HG03378 (cell line): ENCODE data around the gene PRKCD.

Source experiments
- ATAC-seq: cut with Tn5 transposase; IDR thresholded peaks from one replicate; pipeline ENCODE4 v1.9.1; 2021; ENCODE audit warnings: mild to moderate bottlenecking, moderate library complexity; ENCODE audit not compliant: unreplicated experiment

Gene PRKCD

DNA sequence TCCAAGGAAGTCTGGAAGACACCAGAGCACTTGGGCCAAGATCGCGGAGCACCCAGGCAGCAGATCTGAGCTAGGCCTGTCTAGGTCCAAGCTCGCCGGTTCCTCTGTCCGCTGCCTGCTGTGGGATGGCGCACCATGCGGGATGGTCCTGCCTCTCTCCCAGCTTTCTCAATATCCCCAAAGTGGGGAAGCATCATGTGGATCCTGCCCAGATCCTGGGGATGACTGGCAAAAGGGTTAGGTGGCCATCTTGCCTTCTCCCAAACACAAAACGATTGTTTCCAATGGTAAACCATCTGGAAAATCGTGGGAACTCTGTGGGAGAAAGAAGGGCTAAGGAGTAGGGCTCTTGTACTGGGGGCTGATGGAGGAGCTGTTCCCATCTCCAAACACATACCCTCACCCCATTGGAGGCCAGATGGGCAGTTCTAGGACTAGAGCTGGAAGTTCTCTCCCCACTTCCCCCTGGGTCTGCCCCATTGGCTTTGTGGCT lies 8.9 kb downstream of the PRKCD start:
- ATAC-seq: no peak

DNA sequence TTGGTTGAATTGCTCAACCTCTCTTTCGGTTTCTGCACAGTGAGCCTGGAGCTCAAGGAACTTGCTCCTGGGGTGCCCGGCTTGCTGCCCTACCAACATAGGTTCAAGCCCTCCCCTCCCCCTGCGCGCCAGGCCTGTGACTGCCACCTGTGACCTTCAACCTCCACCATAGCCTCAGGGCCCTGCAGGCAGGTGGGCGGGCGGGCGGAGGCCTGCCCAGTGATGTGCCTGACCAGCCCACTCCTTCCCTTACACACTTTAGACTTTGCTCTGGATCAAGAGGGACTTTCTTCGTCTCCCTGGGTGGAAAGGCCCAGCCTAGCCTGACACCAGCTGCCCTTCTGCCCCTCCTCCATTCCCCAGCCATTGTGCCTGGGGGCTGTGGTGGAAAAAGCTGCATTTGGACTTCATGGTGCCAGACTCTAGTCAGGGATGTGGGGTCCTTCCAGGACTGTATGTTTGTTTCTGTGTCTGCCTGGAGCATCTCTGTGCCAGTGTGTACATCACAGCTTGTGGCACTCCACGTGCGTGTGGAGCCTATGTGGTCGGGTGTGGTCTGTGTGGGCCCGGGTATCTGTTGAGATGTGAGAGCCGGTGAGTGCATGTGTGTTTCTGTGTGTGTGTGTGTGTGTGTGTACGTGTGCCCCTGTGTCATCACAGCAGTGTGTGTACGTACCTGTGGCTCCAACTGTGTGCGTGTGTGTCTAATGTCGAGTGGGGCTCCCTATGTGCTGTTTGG lies 9.5 kb downstream of the PRKCD start:
- ATAC-seq: peak; percentile 43

DNA sequence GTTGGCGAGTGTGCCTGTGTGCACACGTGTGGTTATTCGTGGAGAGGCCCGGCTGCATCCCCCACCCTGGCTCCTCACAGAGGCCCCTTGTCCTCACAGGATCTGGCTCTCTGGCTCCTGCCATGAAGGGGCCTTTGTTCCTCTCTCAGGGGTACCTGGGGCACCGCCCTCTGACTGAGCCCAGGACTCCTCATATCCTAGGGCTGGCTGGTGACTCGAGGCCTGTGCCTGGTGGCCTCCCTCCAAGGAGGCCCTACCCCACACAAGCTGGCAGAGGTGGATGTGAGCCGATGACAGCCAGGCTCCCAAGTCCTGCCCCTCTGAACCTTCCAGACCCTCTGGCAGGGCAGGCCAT lies 10.0 kb downstream of the PRKCD start:
- no peak for ATAC-seq

DNA sequence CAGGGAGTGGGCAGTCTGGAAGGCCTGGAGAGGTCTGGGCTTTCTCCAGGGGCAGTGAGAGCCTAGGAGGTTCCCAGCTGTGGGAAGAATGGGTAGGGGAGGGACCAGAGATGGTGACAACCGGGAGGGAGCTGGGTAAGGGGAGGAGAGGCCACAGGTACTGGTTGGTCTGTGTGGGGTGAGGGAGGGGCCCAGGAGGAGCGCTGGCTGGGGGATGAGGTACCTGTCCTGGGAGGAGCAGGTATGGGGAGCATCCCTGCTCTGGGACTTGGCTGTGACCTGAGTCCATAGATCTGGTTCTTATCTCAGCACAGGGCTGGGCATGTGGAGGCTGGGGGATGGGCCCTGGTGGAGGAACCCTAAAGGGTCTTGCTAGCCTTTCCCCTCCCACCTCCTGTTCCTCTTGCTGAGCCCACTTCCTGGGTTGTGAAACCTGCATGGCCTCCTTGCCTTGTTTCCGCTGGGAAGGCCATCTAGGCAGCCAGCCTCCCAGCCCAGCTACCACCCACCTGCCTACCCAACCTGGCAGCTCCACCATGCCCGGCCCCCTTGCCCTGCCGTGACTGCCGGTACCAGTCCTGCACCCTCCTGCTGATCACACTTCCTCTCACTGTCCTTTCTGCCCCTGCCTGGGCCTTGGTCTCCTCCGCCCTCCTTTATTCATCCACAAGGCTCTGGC lies 11.0 kb downstream of the PRKCD start:
- ATAC-seq: no peak

DNA sequence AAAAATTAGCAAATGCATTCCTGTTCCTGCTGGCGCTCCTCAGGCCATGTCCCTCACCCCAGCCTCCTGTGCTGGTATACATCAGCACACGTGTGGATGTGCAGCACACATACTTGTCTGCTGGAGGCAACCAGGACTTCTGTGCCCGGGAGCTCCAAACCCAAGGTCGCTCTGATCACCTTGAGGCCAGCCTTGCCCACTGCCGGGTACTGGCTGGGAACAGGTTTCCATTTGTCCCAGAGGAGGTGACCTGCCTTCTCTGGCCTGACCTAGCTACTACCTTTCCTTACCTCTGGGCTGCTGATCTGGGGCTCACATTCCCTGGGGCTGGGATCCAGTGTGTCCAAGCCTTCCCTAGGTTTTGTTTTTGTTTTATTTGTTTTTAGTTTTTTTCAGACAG lies 12.1 kb downstream of the PRKCD start:
- no peak for ATAC-seq

DNA sequence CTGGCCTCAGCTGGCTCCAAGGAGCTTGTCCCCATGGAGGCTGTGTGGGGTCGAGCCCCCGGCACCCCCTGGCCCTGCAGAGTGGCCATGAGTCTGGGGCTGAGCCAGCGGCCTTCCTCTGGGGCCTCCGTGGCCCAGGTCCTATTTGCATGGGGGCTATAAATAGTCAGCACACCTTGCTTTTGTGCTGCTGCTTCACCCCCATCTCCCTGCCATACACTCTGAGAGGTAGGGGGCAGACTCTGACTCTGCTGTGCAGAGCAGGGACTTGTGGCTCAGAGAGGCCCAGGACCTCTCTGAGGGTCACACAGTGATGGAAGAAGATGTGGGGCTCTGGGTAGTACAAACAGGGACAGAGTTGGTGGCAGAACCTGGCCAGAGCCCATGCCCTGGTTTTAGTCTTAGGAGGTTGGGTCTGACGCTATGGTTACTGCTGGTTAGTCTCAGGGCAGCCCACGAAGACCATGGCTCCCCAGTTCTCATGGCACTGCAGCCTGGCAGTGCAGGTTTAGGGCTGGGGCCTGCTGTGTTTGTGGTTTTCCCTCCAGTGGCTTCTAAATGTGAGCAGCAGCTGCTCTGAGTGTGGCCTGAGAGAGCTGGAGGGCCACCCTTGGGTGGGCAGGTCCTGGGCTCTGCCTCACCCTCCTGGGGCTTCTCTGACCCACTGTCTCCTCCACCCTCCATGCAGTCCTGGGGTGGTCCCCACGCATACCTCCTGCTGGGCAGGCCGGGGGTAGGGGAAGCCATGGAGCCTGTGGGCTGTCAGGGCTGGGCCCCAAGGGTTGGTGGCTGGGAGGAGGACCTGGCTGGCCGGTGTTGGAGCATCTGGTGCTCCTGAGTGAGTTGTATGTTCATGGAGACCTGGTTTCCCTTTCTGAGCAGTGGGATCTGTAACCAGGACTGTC lies 13.6 kb downstream of the PRKCD start:
- ATAC-seq: no peak

DNA sequence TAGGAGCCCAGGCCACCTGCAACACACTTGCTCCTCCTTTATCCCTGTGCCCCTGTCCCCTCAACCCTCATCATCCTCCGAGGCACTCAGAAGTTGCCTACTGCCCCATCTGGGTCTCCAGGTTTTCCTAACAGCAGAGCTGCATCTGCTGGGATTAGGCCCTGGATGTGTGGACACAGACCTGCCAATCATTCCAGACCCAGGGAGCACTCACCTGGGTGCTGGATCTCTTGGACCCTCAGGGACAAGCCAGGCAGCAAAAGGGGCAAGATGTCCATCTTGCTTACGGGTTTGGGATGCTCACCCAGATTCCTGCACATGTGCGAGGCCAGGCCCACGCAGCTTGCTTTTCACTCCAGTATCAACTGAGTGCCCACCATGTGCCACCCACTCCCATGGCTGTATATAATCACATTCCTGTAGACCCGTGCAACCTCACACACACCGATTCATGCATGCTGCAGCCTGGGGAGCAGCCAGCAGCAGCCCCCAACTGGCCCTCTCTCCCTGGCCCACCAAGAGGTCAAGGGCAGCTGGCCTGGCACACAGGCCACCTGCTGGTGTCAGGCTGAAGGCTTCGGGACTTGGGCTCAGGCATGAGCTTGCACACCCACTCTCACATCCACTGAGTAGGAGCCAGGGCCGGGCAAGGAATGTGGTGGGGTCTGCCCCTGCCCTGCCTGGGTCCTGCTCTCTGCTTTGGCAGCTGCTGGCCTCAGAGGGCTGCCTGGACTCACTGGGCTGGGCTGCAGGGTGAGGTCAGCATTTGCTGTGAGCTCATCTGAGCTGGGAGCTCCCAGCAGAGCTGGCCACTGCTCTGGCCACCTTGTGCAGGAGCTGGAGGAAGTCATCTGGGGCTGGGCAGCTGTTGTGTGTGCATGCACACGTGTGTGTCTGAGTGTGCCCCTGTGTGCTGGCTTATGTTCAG lies 14.9 kb downstream of the PRKCD start:
- no peak for ATAC-seq

DNA sequence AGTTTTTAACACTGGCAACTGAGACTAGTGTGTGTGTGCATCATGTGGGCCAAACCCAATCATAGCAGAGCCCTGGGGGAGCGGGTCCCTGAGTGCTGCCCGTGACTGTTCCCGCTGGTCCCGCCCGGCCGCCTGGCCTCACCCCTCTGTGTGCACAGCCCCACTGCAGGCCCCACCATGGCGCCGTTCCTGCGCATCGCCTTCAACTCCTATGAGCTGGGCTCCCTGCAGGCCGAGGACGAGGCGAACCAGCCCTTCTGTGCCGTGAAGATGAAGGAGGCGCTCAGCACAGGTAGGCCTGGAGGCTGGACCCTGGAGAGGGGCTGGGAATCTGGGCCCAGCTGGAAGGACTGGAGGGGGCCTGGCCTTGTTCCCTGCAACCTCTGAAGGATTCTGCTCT lies 17.2 kb downstream of the PRKCD start:
- ATAC-seq: no peak

DNA sequence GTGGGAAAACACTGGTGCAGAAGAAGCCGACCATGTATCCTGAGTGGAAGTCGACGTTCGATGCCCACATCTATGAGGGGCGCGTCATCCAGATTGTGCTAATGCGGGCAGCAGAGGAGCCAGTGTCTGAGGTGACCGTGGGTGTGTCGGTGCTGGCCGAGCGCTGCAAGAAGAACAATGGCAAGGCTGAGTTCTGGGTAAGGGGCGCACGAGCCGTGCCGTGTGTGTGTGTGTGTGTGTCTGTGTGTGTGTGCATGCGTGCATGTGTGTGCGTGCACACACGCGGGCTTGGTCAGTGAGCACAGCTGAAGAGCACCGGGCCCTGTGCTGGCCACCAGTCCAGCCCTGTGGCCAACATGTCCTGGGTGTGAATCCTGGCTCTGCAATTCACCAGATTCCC lies 18.6 kb downstream of the PRKCD start:
- no peak for ATAC-seq

DNA sequence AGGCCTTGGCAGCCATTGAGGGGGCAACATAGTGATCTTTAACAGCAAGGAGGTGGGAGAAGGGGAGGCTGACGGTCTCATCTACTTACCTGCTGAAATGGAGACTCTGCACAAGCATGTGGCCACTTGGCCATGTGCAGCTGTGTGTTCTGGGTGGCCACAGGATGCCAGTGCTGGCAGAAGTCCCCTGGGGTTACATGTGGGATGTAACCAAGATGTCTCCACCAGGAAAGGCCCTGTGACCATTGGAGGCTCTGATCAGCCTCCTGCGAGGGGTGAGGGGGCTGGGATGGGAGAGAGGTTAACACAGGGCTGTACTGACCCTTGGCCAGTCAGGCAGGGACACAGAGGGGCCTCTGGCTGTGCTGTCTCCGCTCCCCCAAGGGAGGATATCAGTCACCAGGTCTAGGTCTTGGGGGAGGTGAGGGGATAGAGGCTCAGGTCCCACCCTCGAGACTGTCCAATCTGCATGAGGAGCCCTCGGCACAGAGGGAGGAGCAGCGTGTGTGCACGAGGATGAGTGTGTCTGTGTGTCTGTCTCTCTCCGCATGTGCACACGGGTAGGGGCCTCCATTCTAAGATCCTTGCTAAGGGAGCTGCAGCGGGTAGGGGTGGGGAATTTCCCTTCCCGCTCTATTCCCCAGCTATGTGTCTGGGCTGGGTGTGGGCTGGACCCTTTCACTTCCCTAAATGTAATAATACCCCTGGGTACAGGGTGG lies 19.5 kb downstream of the PRKCD start:
- ATAC-seq: peak; percentile 90

DNA sequence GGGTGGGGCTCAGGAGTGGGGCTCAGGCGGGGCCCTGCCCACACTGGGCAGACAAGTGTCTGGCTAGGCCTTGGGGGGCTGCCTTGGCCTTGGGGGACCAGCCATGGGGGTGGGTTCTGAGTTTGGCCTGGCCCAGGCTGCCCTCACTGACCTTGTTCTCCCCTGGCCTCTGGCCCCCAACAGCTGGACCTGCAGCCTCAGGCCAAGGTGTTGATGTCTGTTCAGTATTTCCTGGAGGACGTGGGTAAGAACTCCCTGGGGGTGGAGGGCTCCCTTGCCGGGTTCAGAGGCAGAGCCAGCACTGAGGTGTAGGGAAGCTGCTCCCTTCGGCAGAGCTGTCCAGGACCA lies 20.0 kb downstream of the PRKCD start:
- peak; percentile 7 for ATAC-seq

DNA sequence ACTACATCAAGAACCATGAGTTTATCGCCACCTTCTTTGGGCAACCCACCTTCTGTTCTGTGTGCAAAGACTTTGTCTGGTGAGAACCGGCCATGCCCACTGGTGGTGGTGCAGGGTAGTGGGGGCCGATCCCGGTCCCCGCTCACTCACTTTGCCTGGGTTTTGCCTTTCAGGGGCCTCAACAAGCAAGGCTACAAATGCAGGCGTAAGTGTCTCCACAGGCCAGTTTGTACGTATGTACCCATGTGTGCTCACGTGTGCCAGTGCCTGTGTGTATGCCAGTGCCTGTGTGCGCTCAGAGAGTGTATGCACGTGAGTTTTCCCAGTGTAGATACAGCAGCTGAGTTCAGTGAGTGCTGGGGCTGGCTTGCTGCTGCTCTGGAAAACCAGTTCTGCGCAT lies 20.5 kb downstream of the PRKCD start:
- ATAC-seq: no peak

DNA sequence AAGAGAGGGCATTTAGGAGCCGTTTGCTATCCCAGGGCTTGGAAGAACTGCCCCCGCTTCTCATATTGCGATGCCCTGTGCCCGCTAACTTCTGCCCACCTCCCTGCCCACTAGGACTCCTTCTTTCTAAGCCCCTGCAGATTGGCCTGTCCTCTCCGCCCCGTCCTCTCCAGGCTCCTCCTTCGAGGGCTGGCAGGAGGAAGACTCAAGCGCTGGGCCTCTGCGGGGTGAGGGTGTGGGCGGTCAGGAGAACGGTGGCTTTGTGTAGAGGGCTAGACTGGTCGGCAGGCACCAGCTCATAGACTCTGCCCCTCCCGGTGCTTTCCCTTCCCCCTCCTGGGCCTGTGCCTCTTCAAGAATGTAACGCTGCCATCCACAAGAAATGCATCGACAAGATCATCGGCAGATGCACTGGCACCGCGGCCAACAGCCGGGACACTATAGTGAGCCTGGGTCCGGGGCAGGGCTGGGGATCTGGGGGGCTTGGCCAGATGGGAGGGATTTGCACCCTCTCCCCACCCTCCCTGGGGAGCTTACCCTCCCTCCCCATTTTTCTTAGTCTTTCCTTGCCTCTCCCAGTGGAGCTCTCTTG lies 21.9 kb downstream of the PRKCD start:
- ATAC-seq: no peak

DNA sequence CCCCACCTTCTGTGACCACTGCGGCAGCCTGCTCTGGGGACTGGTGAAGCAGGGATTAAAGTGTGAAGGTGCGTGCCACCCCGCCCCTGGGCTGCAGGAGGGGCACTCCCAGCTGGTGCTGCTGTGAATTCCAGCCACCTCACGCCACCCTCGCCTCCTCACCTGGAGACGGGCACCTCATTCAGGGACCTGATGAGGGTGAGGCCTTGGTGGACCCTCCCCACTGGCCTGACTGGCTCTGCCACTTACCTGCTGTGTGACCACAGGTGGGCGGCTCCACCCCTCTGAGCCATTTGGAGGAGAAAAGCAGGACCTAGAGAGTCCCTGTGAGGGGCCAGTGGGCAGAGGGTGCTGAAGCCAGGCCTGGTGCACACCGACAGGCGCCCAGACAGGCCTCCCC lies 22.5 kb downstream of the PRKCD start:
- no peak for ATAC-seq

DNA sequence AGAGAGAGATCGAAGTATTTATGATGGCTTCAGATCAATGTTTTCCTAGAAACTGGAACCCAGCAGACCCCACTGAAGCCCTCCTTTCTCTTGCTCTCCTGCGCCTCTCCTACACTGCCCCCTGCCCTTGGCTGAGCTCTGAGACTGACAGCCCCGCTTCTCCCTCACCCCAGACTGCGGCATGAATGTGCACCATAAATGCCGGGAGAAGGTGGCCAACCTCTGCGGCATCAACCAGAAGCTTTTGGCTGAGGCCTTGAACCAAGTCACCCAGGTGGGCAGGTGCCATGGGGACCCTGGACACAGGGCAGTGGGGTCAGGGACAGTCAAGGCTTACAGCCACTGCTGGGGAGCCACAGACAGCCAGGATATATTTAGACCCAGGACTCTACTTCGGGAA lies 23.7 kb downstream of the PRKCD start:
- no peak for ATAC-seq

DNA sequence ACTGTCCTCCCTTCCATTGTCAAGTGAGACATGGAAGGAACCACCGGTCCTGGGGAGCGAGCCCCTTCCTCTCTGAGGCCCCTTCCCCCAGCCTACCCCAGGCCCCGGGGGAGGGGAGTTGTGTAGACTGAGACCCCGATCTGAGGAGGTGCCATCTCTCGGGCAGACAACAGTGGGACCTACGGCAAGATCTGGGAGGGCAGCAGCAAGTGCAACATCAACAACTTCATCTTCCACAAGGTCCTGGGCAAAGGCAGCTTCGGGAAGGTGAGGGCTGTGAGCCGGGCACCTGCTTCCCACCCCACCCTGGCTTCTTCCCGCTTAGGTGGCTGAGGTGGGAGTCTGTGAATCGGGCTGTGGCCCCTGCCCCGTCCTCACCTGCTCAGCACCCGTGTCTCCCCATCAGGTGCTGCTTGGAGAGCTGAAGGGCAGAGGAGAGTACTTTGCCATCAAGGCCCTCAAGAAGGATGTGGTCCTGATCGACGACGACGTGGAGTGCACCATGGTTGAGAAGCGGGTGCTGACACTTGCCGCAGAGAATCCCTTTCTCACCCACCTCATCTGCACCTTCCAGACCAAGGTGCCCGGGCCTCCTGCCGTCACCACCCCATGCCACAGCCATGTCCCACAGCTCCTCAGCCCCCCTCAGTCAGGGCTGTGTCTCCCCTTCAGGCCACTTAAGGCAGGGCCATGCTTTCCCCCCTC lies 24.9 kb downstream of the PRKCD start:
- no peak for ATAC-seq

DNA sequence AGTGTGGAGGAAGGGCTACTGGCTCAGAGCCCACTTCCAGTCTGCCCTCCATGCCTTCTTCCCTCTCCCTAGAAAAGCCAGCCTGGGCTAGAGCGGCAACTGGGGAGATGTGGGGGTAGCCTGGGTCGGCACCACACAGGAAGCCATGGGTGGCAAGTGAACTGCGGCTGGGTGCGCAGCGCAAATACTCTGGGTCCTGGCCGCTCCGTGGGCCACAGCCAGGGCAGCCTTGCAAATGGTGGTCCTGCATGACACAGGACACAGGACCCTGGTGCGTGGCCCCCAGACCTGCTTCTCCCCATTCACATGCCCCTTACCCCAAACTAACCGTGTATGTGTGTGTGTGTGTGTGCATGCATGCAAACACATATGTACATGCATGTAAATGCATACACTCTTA lies 25.7 kb downstream of the PRKCD start:
- ATAC-seq: no peak

DNA sequence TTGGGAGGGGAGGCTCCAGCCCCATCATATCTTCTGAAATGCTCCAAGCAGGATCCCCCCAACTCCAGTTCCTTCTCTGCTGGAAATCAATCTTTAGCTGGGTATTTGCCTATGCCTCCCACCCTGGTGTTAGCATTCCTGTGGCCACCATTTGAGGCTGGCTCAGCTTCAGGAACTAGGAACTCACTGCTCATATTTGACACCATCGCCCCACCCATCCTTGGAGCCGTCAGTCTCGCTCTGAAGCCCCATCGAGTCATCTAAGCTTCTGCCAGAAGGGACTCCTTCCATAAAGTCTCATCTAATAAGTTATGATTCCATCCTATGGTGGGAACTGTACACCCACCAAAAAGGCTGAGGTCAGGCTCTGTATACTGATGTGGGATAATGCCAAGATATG lies 26.4 kb downstream of the PRKCD start:
- ATAC-seq: no peak

DNA sequence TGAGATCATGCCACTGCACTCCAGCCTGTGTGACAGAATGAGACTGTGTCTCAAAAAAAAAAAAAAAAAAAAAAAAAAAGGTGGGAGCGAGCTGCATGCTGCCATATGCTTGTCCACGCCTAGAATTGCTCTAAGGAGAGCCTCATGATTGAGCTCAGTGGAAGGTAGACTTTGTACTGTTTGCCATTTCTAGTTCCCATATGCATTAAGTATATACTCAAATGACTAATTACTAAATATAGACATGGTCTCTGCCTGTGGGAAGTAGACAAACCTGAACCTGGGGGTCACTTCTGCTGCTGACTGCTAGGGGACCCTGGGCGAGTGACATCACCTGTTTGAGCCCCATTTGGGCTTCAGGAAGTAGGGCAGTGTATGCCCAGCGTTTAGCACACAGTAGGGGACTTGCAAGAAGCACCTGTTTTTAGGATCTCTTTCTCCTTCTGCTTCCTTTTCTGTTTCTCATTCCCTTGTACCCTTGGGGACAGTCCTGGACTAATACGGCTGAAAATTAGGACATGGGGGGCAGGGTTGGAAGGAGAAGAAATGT lies 27.2 kb downstream of the PRKCD start:
- no peak for ATAC-seq
